Esophagus muscularis mucosa (tissue), 4 donors: Measurements from ENCODE around the gene KIRREL3. TPM values are rescaled to one million over a fixed set of nuclear protein-coding genes. Genes with fewer than 3 reads are reported as not detected.

Experiments used
- DNase-seq: peaks from one replicate; pipeline ENCODE4 v3.0.0-alpha.2; 2017; ENCODE audit errors: extremely low spot score
- H3K27ac ChIP-seq, 4 donors: fragments of 200-600 bp; sonication (generic); replicated peaks in 1 of 4; 1 replicate in 3 of 4; 2 replicates in 1 of 4; pipeline ENCODE4 v1.5.1; 2016 to 2019; ENCODE audit warnings: mild to moderate bottlenecking in 1 of 4
- H3K27me3 ChIP-seq, 4 donors: fragments of 200-600 bp; sonication (generic); one replicate each; pipeline versions ENCODE4 v1.5.1 to v1.6.0; 2016 to 2019
- H3K36me3 ChIP-seq, 4 donors: fragments of 200-600 bp; sonication (generic); one replicate each; pipeline ENCODE4 v1.5.1; 2016 to 2019
- H3K4me1 ChIP-seq, 4 donors: fragments of 200-600 bp; sonication (generic); one replicate each; pipeline ENCODE4 v1.5.1; 2016 to 2019
- H3K4me3 ChIP-seq, 4 donors: fragments of 200-600 bp; sonication (generic); 1 replicate in 2 of 4; 2 replicates in 2 of 4; pipeline ENCODE4 v1.5.1; 2016 to 2019; ENCODE audit warnings: mild to moderate bottlenecking in 4 of 4, moderate library complexity in 1 of 4
- H3K9me3 ChIP-seq, 4 donors: fragments of 200-600 bp; sonication (generic); 1 replicate in 3 of 4; 2 replicates in 1 of 4; pipeline ENCODE4 v1.5.1; 2016 to 2019
- EP300 ChIP-seq: sonication (generic); formaldehyde crosslinking; IDR thresholded peaks from one replicate; pipeline ENCODE4 v1.6.1; 2017; ENCODE audit warnings: antibody characterized with exemption
- POLR2A ChIP-seq: fragments of 450-650 bp; IDR thresholded peaks from one replicate; pipeline ENCODE4 v1.6.1; 2017; ENCODE audit warnings: antibody characterized with exemption, moderate library complexity, mild to moderate bottlenecking, low read depth
- POLR2AphosphoS5 ChIP-seq, 2 donors: sonication (generic); formaldehyde crosslinking; IDR thresholded peaks; one replicate each; pipeline ENCODE4 v1.6.1; 2017; ENCODE audit warnings: antibody characterized with exemption in 2 of 2
- WGBS: methylation state at CpG from one replicate; pipeline ENCODE4 v1.1.5; 2018; 5-methylcytosine and 5-hydroxymethylcytosine counted together
- intact Hi-C: fragments of 100-400 bp; cut with DNase I; formaldehyde crosslinking; loops from one replicate; pipeline ENCODE4 v1.15.1; 2023
- total RNA-seq, 4 donors: library from RNA; depleted of rRNA; stranded (reverse); fragments of >200 nt; gene quantifications; one replicate each; pipeline versions ENCODE4 v1.1.0 to v1.2.1, GENCODE V29; 2016
- TF ChIP-seq, protein P1 (sequence below), 3 experiments: fragments of 200-600 bp in 2 of 3; fragments of 450-650 bp in 1 of 3; sonication (generic) in 2 of 3; IDR thresholded peaks; one replicate each; pipeline ENCODE4 v1.5.1; 2017 to 2019; ENCODE audit warnings: antibody characterized with exemption in 3 of 3, mild to moderate bottlenecking in 2 of 3, moderate library complexity in 1 of 3

The KIRREL3 gene
- total RNA-seq, 4 donors from 2014 or later, result 1.7 to 6.5 (median 3.1) TPM

DNA sequence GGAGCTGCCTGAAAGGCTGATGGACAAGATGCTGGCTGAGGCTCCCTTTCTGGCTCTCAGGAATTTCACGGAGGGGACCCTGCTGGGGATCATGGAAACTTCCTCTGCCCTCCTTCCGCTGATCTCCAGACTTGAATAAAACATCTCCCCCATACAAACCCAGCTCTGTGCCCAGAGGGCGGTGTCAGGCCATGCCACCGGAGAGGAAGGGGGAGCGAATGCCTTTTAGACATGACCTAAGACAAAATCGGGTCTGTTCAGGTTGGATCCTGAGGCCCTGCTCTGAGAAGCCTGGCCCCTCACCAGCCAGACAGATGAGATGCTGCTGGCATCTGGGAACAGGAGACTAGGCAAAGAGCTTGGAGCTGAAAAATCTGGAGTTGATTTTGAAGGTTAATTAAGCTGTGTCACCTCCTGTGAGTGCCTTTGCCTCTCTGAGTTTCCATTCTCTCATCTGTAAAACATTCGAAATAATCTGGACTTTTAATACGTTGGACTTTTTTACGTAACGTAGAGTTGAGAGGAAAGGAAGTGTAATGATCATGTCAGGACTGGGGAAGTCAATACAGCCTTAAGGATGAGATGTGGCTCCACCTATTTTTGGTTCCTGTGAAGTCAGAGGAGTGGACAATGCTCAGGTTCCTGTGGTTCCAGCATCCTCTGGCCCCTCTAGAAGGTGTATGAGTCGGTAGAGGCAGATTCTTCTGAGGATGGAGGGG is 481.4 kb downstream of the KIRREL3 start:
- no peak for TF ChIP-seq EP300
- TF ChIP-seq, protein P1, sequence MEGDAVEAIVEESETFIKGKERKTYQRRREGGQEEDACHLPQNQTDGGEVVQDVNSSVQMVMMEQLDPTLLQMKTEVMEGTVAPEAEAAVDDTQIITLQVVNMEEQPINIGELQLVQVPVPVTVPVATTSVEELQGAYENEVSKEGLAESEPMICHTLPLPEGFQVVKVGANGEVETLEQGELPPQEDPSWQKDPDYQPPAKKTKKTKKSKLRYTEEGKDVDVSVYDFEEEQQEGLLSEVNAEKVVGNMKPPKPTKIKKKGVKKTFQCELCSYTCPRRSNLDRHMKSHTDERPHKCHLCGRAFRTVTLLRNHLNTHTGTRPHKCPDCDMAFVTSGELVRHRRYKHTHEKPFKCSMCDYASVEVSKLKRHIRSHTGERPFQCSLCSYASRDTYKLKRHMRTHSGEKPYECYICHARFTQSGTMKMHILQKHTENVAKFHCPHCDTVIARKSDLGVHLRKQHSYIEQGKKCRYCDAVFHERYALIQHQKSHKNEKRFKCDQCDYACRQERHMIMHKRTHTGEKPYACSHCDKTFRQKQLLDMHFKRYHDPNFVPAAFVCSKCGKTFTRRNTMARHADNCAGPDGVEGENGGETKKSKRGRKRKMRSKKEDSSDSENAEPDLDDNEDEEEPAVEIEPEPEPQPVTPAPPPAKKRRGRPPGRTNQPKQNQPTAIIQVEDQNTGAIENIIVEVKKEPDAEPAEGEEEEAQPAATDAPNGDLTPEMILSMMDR (IDR thresholded peaks at IDR 0.05), result no peak
- no peak for TF ChIP-seq POLR2A
- H3K36me3 ChIP-seq, result no peaks in the 10 kb centered on the region
- intact Hi-C loops, result no loop called here
- WGBS, result 89% methylated on average over 10 of the region's 11 CpGs
- no peak for DNase-seq
- peaks cover 0 to 35% (median 0%) of the 10 kb centered on the region in 4 donors for H3K27me3 ChIP-seq
- H3K9me3 ChIP-seq, result no peaks in the 10 kb centered on the region
- no peak overlapping the region for H3K4me3 ChIP-seq
- no peak overlapping the region for H3K27ac ChIP-seq
- H3K4me1 ChIP-seq, result no peaks in the 10 kb centered on the region

- H3K36me3 ChIP-seq, result no peaks in the 10 kb centered on the region
- H3K27me3 ChIP-seq, result peaks cover 0 to 43% (median 0%) of the 10 kb centered on the region in 4 donors
- no peak for TF ChIP-seq POLR2A
- H3K4me1 ChIP-seq, result no peaks in the 10 kb centered on the region
- intact Hi-C loops, result no loop called here
- DNase-seq, result no peak
- H3K27ac ChIP-seq, result no peak overlapping the region
- no peaks in the 10 kb centered on the region for H3K9me3 ChIP-seq
- H3K4me3 ChIP-seq, result no peak overlapping the region
- 78% methylated on average over 20 of the region's 20 CpGs for WGBS
These were observed 482.2 kb downstream of the KIRREL3 start for GRCh38 chr11:126518071-126518971.

DNA sequence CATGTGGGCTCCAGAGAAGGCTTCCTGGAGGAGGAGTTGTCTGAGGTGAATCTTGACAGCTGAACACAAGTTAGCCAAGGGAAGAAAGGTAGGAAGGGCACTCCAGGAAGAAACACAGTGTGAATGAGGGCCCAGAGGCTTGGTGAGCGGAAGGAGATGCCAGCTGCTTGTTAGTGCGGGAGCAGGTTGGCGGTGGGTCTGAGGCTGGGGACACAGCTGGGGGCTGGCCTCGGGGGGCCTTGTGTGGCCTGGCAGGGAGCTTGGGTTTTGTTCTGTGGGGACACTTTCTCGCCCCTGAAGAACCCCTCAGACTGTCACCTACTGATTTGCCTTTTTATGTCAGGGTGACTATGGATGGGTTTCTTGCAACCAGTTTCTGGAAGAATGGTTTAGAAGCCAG is 485.1 kb downstream of the KIRREL3 start:
- no peaks in the 10 kb centered on the region for H3K9me3 ChIP-seq
- no peak for DNase-seq
- peaks cover 0 to 51% (median 0%) of the 10 kb centered on the region in 4 donors for H3K27me3 ChIP-seq
- no peak overlapping the region for H3K27ac ChIP-seq
- WGBS, result 89% methylated on average over 5 of the region's 5 CpGs
- intact Hi-C loops, result no loop called here
- no peaks in the 10 kb centered on the region for H3K36me3 ChIP-seq
- H3K4me3 ChIP-seq, result no peak overlapping the region
- no peak for TF ChIP-seq POLR2AphosphoS5 (IDR thresholded peaks at IDR 0.05)
- TF ChIP-seq EP300, result no peak
- no peak for TF ChIP-seq POLR2A
- TF ChIP-seq, protein P1 (IDR thresholded peaks at IDR 0.05), result no peak
- no peaks in the 10 kb centered on the region for H3K4me1 ChIP-seq

DNA sequence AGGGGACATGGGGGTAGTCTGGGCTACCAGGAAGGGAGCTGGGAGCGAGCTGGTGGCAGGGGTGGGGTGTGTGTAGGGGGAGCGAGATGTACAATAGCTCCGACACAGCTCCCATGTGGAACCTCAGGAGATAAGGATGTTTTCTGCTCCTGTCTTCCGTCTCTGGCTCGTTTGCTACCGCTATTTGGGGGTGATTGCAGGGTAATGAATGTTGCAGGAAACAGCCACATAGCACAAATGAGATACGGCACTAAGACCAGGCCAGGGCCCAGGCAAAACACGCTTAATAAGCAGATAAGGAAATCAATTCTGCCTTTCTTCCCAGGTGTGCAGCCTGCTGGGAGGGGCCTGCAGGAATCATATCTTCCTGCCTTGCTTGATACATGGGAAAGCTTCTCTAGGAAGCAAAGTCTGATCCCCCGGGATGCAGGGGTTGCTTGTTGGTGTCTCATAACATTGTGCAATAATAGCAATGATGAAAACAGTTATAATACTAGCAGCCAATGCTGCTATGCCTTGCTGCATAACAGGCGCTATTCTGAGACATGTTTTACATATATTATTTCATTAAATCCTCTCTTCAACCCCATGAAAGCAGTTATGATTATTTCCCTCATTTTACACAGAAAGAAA is 486.4 kb downstream of the KIRREL3 start:
- H3K9me3 ChIP-seq, result no peaks in the 10 kb centered on the region
- H3K36me3 ChIP-seq, result no peaks in the 10 kb centered on the region
- intact Hi-C loops, result no loop called here
- TF ChIP-seq POLR2A (no peak), EP300 (no peak), POLR2AphosphoS5 (IDR thresholded peaks at IDR 0.05) (no peak)
- TF ChIP-seq, protein P1 (IDR thresholded peaks at IDR 0.05), result no peak
- peaks cover 0 to 48% (median 0%) of the 10 kb centered on the region in 4 donors for H3K27me3 ChIP-seq
- H3K4me1 ChIP-seq, result no peaks in the 10 kb centered on the region
- no peak for DNase-seq
- H3K4me3 ChIP-seq, result no peak overlapping the region
- H3K27ac ChIP-seq, result no peak overlapping the region
- WGBS, result 80% methylated on average over 10 of the region's 10 CpGs
